Measurements from ENCODE around the gene TENT5C.
"Not testable (repeated sequence)": the region's sequence is repeated elsewhere in the genome, so short reads cannot be mapped to it uniquely, and the experiment has no call there.

The TENT5C gene

GRCh38 chr1:117605774-117606648 lies at the start of gene TENT5C:
Gene TENT5C (plus strand): TSS chr1:117606048. CDS start chr1:117622869, 16,821 bp downstream.
- Histone ChIP-seq H3K27me3 (ENCODE audit: control insufficient read depth, insufficient read depth, low read length) (peaks cover 61% of the 10 kb centered on the region), H3K9me3 (ENCODE audit: control insufficient read depth, insufficient read depth, low read depth, low read length) (no peaks in the 10 kb centered on the region), H3K27ac (ENCODE audit: low read depth, low read length) (no peak within 1 kb of the TSS), H3K36me3 (ENCODE audit: control insufficient read depth, insufficient read depth, low read length) (no peaks in the 10 kb centered on the region), H3K4me1 (ENCODE audit: control insufficient read depth, insufficient read depth, low read length) (peaks cover 16% of the 10 kb centered on the region), H3K9ac (ENCODE audit: low read length) (peak within 1 kb of the TSS; percentile 18), H3K4me3 (ENCODE audit: low read depth, low read length) (peak within 1 kb of the TSS; percentile 85)

GRCh38 chr1:117556341-117556740 lies 49.5 kb upstream of the TENT5C start:
- Histone ChIP-seq H3K9me3 (ENCODE audit: control insufficient read depth, insufficient read depth, low read depth, low read length) (peaks cover 16% of the 10 kb centered on the region), H3K4me1 (ENCODE audit: control insufficient read depth, insufficient read depth, low read length) (no peaks in the 10 kb centered on the region), H3K27me3 (ENCODE audit: control insufficient read depth, insufficient read depth, low read length) (no peaks in the 10 kb centered on the region), H3K36me3 (ENCODE audit: control insufficient read depth, insufficient read depth, low read length) (no peaks in the 10 kb centered on the region), H3K4me3 (ENCODE audit: low read depth, low read length) (no peak overlapping the region), H3K9ac (ENCODE audit: low read length) (no peak overlapping the region), H3K27ac (ENCODE audit: low read depth, low read length) (no peak overlapping the region)

- Histone ChIP-seq H3K27ac (ENCODE audit: low read depth, low read length) (no peak overlapping the region), H3K36me3 (ENCODE audit: control insufficient read depth, insufficient read depth, low read length) (no peaks in the 10 kb centered on the region), H3K4me3 (ENCODE audit: low read depth, low read length) (no peak overlapping the region), H3K27me3 (ENCODE audit: control insufficient read depth, insufficient read depth, low read length) (no peaks in the 10 kb centered on the region), H3K9ac (ENCODE audit: low read length) (no peak overlapping the region), H3K9me3 (ENCODE audit: control insufficient read depth, insufficient read depth, low read depth, low read length) (peaks cover 16% of the 10 kb centered on the region), H3K4me1 (ENCODE audit: control insufficient read depth, insufficient read depth, low read length) (no peaks in the 10 kb centered on the region)
Observed at GRCh38 chr1:117556976-117557375, 48.9 kb upstream of the TENT5C start.

- not testable (repeated sequence) for H3K36me3 ChIP-seq (ENCODE audit: control insufficient read depth, insufficient read depth, low read length); H3K4me1 ChIP-seq (ENCODE audit: control insufficient read depth, insufficient read depth, low read length); H3K27me3 ChIP-seq (ENCODE audit: control insufficient read depth, insufficient read depth, low read length); H3K27ac ChIP-seq (ENCODE audit: low read depth, low read length); H3K4me3 ChIP-seq (ENCODE audit: low read depth, low read length); H3K9ac ChIP-seq (ENCODE audit: low read length)
- H3K9me3 ChIP-seq (ENCODE audit: control insufficient read depth, insufficient read depth, low read depth, low read length) = peaks cover 16% of the 10 kb centered on the region
Observed at GRCh38 chr1:117558451-117558850, 47.4 kb upstream of the TENT5C start.

- peaks cover 16% of the 10 kb centered on the region for H3K9me3 ChIP-seq (ENCODE audit: control insufficient read depth, insufficient read depth, low read depth, low read length)
- H3K4me3 ChIP-seq (ENCODE audit: low read depth, low read length) = no peak overlapping the region
- no peaks in the 10 kb centered on the region for H3K4me1 ChIP-seq (ENCODE audit: control insufficient read depth, insufficient read depth, low read length)
- no peak overlapping the region for H3K27ac ChIP-seq (ENCODE audit: low read depth, low read length)
- no peaks in the 10 kb centered on the region for H3K36me3 ChIP-seq (ENCODE audit: control insufficient read depth, insufficient read depth, low read length)
- H3K27me3 ChIP-seq (ENCODE audit: control insufficient read depth, insufficient read depth, low read length) = no peaks in the 10 kb centered on the region
- H3K9ac ChIP-seq (ENCODE audit: low read length) = no peak overlapping the region
Observed at GRCh38 chr1:117559139-117559538, 46.7 kb upstream of the TENT5C start.

GRCh38 chr1:117559985-117560384 lies 45.9 kb upstream of the TENT5C start:
- Histone ChIP-seq H3K36me3 (ENCODE audit: control insufficient read depth, insufficient read depth, low read length) (no peaks in the 10 kb centered on the region), H3K27ac (ENCODE audit: low read depth, low read length) (no peak overlapping the region), H3K27me3 (ENCODE audit: control insufficient read depth, insufficient read depth, low read length) (no peaks in the 10 kb centered on the region), H3K4me3 (ENCODE audit: low read depth, low read length) (no peak overlapping the region), H3K9me3 (ENCODE audit: control insufficient read depth, insufficient read depth, low read depth, low read length) (peaks cover 16% of the 10 kb centered on the region), H3K4me1 (ENCODE audit: control insufficient read depth, insufficient read depth, low read length) (no peaks in the 10 kb centered on the region), H3K9ac (ENCODE audit: low read length) (no peak overlapping the region)

- H3K27me3 ChIP-seq (ENCODE audit: control insufficient read depth, insufficient read depth, low read length) = no peaks in the 10 kb centered on the region
- H3K4me1 ChIP-seq (ENCODE audit: control insufficient read depth, insufficient read depth, low read length) = no peaks in the 10 kb centered on the region
- H3K4me3 ChIP-seq (ENCODE audit: low read depth, low read length) = no peak overlapping the region
- H3K9ac ChIP-seq (ENCODE audit: low read length) = no peak overlapping the region
- peaks cover 16% of the 10 kb centered on the region for H3K9me3 ChIP-seq (ENCODE audit: control insufficient read depth, insufficient read depth, low read depth, low read length)
- no peak overlapping the region for H3K27ac ChIP-seq (ENCODE audit: low read depth, low read length)
- H3K36me3 ChIP-seq (ENCODE audit: control insufficient read depth, insufficient read depth, low read length) = no peaks in the 10 kb centered on the region
Observed at GRCh38 chr1:117561071-117561470, 44.8 kb upstream of the TENT5C start.

GRCh38 chr1:117561551-117561950 lies 44.3 kb upstream of the TENT5C start:
- Histone ChIP-seq H3K27me3 (ENCODE audit: control insufficient read depth, insufficient read depth, low read length) (no peaks in the 10 kb centered on the region), H3K9me3 (ENCODE audit: control insufficient read depth, insufficient read depth, low read depth, low read length) (peaks cover 16% of the 10 kb centered on the region), H3K4me1 (ENCODE audit: control insufficient read depth, insufficient read depth, low read length) (no peaks in the 10 kb centered on the region), H3K4me3 (ENCODE audit: low read depth, low read length) (no peak overlapping the region), H3K9ac (ENCODE audit: low read length) (no peak overlapping the region), H3K27ac (ENCODE audit: low read depth, low read length) (no peak overlapping the region), H3K36me3 (ENCODE audit: control insufficient read depth, insufficient read depth, low read length) (no peaks in the 10 kb centered on the region)

- H3K4me1 ChIP-seq (ENCODE audit: control insufficient read depth, insufficient read depth, low read length) = no peaks in the 10 kb centered on the region
- no peak overlapping the region for H3K27ac ChIP-seq (ENCODE audit: low read depth, low read length)
- H3K27me3 ChIP-seq (ENCODE audit: control insufficient read depth, insufficient read depth, low read length) = no peaks in the 10 kb centered on the region
- H3K9me3 ChIP-seq (ENCODE audit: control insufficient read depth, insufficient read depth, low read depth, low read length) = peaks cover 13% of the 10 kb centered on the region
- no peaks in the 10 kb centered on the region for H3K36me3 ChIP-seq (ENCODE audit: control insufficient read depth, insufficient read depth, low read length)
- no peak overlapping the region for H3K4me3 ChIP-seq (ENCODE audit: low read depth, low read length)
- no peak overlapping the region for H3K9ac ChIP-seq (ENCODE audit: low read length)
Observed at GRCh38 chr1:117562581-117563491, 43.0 kb upstream of the TENT5C start.

GRCh38 chr1:117563492-117563875 lies 42.4 kb upstream of the TENT5C start:
- no peak overlapping the region for H3K27ac ChIP-seq (ENCODE audit: low read depth, low read length)
- H3K27me3 ChIP-seq (ENCODE audit: control insufficient read depth, insufficient read depth, low read length) = no peaks in the 10 kb centered on the region
- H3K4me3 ChIP-seq (ENCODE audit: low read depth, low read length) = no peak overlapping the region
- H3K9ac ChIP-seq (ENCODE audit: low read length) = no peak overlapping the region
- no peaks in the 10 kb centered on the region for H3K36me3 ChIP-seq (ENCODE audit: control insufficient read depth, insufficient read depth, low read length)
- no peaks in the 10 kb centered on the region for H3K4me1 ChIP-seq (ENCODE audit: control insufficient read depth, insufficient read depth, low read length)
- peaks cover 10% of the 10 kb centered on the region for H3K9me3 ChIP-seq (ENCODE audit: control insufficient read depth, insufficient read depth, low read depth, low read length)
